ENCODE data around the gene TWIST2. TPM values are rescaled to one million over a fixed set of nuclear protein-coding genes. Genes with fewer than 3 reads are reported as not detected.

The TWIST2 gene
- total RNA-seq, 2 donors from 2014 or later = 41.4 to 62.1 TPM

DNA sequence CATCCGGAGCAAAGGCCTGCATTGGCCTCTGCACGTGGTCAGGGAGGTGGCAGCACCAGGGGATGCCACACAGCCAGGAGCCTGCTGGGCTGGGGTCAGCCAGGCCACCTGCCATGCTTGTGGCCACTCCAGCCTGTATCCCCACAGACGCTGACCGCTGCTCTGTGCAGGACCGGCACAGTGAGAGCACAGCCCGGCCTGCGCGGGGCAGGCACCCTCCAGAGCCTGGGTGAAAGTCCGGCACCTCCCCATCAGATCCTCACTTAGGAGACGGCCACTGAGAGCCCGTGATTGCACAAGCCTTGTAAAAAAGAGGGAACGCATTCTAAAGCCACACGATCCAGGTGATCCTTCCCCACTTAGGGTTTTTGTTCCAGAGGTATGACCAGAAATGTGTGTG is 42.2 kb downstream of the TWIST2 start:
- TF ChIP-seq, protein P1, sequence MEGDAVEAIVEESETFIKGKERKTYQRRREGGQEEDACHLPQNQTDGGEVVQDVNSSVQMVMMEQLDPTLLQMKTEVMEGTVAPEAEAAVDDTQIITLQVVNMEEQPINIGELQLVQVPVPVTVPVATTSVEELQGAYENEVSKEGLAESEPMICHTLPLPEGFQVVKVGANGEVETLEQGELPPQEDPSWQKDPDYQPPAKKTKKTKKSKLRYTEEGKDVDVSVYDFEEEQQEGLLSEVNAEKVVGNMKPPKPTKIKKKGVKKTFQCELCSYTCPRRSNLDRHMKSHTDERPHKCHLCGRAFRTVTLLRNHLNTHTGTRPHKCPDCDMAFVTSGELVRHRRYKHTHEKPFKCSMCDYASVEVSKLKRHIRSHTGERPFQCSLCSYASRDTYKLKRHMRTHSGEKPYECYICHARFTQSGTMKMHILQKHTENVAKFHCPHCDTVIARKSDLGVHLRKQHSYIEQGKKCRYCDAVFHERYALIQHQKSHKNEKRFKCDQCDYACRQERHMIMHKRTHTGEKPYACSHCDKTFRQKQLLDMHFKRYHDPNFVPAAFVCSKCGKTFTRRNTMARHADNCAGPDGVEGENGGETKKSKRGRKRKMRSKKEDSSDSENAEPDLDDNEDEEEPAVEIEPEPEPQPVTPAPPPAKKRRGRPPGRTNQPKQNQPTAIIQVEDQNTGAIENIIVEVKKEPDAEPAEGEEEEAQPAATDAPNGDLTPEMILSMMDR (IDR thresholded peaks at IDR 0.05) = no peak
- Histone ChIP-seq H3K27me3 (replicated peaks; ENCODE audit: insufficient read depth) (no peaks in the 10 kb centered on the region), H3K4me1 (ENCODE audit: control insufficient read depth in 1 of 2, low read depth in 2 of 2) (peaks cover under 1 to 10% of the 10 kb centered on the region in 2 donors), H3K9me3 (no peaks in the 10 kb centered on the region), H3K4me3 (no peak overlapping the region), H3K36me3 (no peaks in the 10 kb centered on the region), H3K27ac (no peak overlapping the region)
- DNase-seq (ENCODE audit: low spot score) = no peak
- ATAC-seq (ENCODE audit: insufficient number of reproducible peaks, low FRiP score, low read depth) = no peak

- Histone ChIP-seq H3K9me3 (no peaks in the 10 kb centered on the region), H3K36me3 (no peaks in the 10 kb centered on the region), H3K4me1 (ENCODE audit: control insufficient read depth in 1 of 2, low read depth in 2 of 2) (peaks cover 6 to 17% of the 10 kb centered on the region in 2 donors), H3K4me3 (no peak overlapping the region), H3K27ac (no peak overlapping the region), H3K27me3 (replicated peaks; ENCODE audit: insufficient read depth) (no peaks in the 10 kb centered on the region)
- TF ChIP-seq, protein P1 (IDR thresholded peaks at IDR 0.05) = no peak
- DNase-seq (ENCODE audit: low spot score) (no peak), ATAC-seq (ENCODE audit: insufficient number of reproducible peaks, low FRiP score, low read depth) (no peak)
Observed at GRCh38 chr2:238890618-238891456, 43.0 kb downstream of the TWIST2 start.

DNA sequence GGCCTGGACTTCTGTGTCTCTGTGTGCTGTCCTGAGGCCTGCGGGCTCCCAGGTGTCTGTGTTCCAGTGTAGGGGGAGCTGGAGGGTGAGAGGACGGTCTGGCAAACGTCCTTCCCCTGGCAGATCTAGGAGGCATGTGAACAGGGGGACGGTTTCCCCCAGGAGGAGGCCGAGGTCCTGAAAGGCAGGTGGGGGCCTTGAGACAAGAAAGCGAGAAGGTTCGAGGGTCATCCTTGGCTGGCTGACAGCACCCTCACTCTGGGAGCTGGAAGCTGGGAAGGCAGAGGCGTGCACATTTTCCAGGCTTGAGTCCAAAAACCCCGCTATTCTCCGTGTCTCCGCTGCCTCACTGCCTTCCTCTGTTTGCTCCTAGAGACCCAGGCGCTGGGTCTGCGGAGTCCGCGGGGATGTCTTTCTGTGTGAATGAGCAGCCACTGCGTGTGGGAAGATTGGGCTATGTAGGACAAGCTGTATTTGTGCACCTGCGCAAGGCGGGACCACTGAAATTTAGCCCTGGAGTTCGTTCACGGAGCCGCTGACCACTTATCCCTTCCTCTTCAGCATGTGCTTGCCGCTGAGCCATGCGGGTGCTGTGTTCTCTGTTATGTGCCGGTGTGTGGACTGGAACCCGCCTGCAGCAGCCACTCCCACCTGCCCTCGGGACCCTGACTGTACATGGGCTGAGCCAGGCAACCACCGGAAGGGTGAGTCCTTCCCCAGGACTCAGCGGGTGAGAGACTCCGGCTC is 43.7 kb downstream of the TWIST2 start:
- Histone ChIP-seq H3K27me3 (replicated peaks; ENCODE audit: insufficient read depth) (no peaks in the 10 kb centered on the region), H3K4me3 (no peak overlapping the region), H3K36me3 (no peaks in the 10 kb centered on the region), H3K4me1 (ENCODE audit: control insufficient read depth in 1 of 2, low read depth in 2 of 2) (peaks cover 6 to 24% of the 10 kb centered on the region in 2 donors), H3K27ac (no peak overlapping the region), H3K9me3 (no peaks in the 10 kb centered on the region)
- no peak for ATAC-seq (ENCODE audit: insufficient number of reproducible peaks, low FRiP score, low read depth)
- TF ChIP-seq, protein P1 (IDR thresholded peaks at IDR 0.05) = no peak
- DNase-seq (ENCODE audit: low spot score) = no peak

DNA sequence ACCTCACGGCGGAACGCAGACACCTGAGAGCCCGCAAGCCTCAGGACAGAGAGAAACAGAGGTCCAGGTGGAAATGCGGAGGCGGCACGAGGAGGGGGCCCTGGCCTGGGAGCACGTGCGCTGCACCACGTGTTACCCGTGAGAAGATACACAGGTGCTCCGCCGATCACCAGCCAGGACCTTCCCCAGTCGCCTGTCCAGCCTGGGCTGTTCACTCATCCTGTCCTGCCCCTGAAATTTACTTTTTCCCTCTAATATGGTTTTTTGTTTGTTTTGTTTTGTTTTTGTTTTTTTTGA is 44.3 kb downstream of the TWIST2 start:
- Histone ChIP-seq H3K9me3 (no peaks in the 10 kb centered on the region), H3K4me1 (ENCODE audit: control insufficient read depth in 1 of 2, low read depth in 2 of 2) (peaks cover 6 to 24% of the 10 kb centered on the region in 2 donors), H3K27me3 (replicated peaks; ENCODE audit: insufficient read depth) (no peaks in the 10 kb centered on the region), H3K36me3 (no peaks in the 10 kb centered on the region), H3K27ac (no peak overlapping the region), H3K4me3 (no peak overlapping the region)
- DNase-seq (ENCODE audit: low spot score) (no peak), ATAC-seq (ENCODE audit: insufficient number of reproducible peaks, low FRiP score, low read depth) (no peak)
- TF ChIP-seq, protein P1 (IDR thresholded peaks at IDR 0.05) = no peak

DNA sequence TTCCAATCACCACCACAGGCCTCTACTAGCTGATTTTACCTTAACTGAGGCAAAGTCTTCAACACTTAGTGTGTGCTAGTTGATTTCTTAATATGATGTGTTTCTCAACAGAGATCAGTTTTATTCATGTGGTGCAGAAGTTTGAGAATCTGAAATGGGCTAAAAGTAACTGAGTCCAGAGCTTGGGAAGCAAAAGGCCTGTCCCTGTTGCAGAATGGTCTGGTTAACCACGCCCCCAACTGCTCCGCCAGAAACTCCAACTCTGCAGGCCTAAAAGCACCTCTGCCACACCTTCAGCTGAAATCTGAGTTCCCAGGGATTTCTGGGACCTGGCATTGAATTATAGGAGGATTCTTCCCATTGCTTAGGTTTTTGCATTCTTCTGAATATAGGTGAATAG is 44.9 kb downstream of the TWIST2 start:
- ATAC-seq (ENCODE audit: insufficient number of reproducible peaks, low FRiP score, low read depth) (no peak), DNase-seq (ENCODE audit: low spot score) (no peak)
- no peaks in the 10 kb centered on the region for H3K36me3 ChIP-seq
- H3K4me1 ChIP-seq (ENCODE audit: control insufficient read depth in 1 of 2, low read depth in 2 of 2) = peaks cover 6 to 24% of the 10 kb centered on the region in 2 donors
- TF ChIP-seq, protein P1 (IDR thresholded peaks at IDR 0.05) = no peak
- H3K4me3 ChIP-seq = no peak overlapping the region
- H3K9me3 ChIP-seq = no peaks in the 10 kb centered on the region
- H3K27ac ChIP-seq = no peak overlapping the region
- H3K27me3 ChIP-seq (replicated peaks; ENCODE audit: insufficient read depth) = no peaks in the 10 kb centered on the region

Measured in thoracic aorta (tissue), 2 donors.